ENCODE data around the gene SLC6A9.
A peak's percentile ranks its signal among the peaks of the same experiment; 100 is the strongest.

Gene SLC6A9

DNA sequence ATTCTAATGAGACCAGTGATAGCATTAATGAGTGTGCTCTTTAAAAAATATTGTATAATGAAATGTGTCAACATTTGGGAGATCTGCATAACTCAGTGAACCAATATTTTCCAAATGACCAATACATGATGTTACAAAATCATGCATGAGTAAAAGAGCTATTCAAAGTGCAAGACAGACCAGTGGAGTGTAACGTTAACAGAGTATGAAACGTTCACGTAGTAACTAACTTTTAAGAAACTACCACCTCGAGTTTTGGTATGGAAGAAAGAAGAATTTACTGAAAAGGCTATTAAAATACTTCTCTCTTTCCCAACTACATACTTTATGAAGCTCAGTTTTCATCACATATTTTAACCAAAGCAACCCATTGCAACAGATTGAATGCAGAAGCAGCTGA, 9.6 kb upstream of the SLC6A9 start:
- Mint-ChIP-seq H3K4me3 (no peak overlapping the region), H3K9me3 (no peaks in the 10 kb centered on the region), H3K27ac (no peak overlapping the region), H3K36me3 (ENCODE audit: low read depth) (no peaks in the 10 kb centered on the region), H3K27me3 (peaks cover 4% of the 10 kb centered on the region), H3K4me1 (ENCODE audit: low read depth) (peaks cover 5% of the 10 kb centered on the region)
- intact Hi-C loops (cut with micrococcal nuclease), result no loop called here

DNA sequence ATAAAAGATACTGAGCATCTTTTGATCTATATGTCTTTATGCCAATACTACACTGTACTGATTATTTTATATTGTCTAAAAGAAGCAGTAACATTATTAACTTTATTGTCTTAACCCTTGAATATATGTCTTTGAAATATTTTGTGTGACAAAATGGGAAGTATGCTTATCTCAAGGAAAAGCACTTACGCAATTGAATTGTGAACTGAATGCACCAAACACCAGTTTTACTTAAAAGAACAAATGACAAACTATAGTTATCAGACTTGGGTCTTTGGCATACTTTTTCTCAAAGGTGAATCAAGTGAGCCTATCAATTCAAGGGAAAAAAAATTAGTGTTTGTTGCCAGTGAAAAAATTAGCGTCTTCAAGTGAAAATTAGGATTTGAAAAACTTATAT, 9.2 kb upstream of the SLC6A9 start:
- H3K27me3 Mint-ChIP-seq, result peaks cover 4% of the 10 kb centered on the region
- no peak overlapping the region for H3K4me3 Mint-ChIP-seq
- H3K9me3 Mint-ChIP-seq, result no peaks in the 10 kb centered on the region
- H3K36me3 Mint-ChIP-seq (ENCODE audit: low read depth), result no peaks in the 10 kb centered on the region
- peaks cover 4% of the 10 kb centered on the region for H3K4me1 Mint-ChIP-seq (ENCODE audit: low read depth)
- H3K27ac Mint-ChIP-seq, result no peak overlapping the region
- intact Hi-C loops (cut with micrococcal nuclease), result no loop called here

DNA sequence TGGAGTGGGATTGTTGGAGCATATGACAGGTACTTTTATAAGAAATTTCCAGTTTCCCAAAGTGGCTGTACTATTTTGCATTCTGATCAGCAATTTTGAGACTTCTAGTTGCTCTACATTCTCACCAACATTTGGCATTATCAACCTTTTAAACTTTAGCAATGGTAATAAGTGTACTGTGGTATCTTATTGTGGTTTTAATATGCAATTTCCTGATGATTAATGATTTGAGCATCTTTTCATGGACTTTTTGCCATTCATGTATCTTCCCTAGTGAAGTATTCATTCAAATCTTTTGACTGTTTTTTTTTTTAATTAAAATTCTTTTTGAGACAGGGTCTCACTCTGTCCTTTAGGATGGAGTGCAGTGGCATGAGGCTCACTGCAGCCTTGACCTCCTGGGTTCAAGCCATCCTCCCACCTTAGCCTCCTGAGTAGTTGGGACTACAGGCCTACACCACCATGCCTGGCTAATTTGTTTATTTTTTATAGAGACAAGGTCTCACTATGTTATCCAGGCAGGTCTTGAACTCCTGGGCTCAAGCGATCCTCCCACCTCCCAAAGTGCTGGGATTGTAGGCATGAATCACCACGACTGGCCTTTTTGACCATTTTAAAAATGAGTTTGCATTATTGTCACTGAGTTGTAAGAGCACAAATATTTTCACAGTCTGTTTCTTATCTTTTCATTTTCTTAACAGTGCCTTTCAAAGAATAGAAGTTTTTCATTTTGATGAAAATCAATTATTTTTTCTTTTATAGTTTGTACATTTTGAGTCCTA, 7.8 kb upstream of the SLC6A9 start:
- Mint-ChIP-seq H3K27me3 (peaks cover 3% of the 10 kb centered on the region), H3K27ac (no peak overlapping the region), H3K4me1 (ENCODE audit: low read depth) (no peaks in the 10 kb centered on the region), H3K36me3 (ENCODE audit: low read depth) (no peaks in the 10 kb centered on the region), H3K9me3 (no peaks in the 10 kb centered on the region), H3K4me3 (no peak overlapping the region)
- intact Hi-C loops (cut with micrococcal nuclease), result loop anchor here (5.0 to 10.0 kb wide), 2 partner anchors 94 to 512 kb away; partner anchors contain the start of gene IPO13

DNA sequence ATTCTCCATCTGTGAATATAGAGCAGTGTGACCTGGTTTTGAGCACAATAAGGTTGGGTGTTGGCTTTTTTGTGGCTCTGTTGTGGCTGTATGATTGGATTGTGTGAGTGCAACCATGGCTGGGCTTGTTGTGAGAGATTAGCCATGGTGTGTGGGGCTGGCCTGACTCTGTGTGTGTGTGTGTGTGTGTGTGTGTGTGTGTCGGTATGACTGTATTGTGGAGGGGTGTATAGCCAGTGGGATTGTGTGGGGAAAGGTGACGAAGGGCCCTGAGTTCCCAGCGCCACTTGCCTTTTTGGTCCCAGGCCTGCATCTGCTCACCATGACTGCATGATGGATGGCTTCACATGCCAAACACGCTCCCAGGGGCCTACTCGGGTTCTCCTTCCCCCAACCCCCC, 5.9 kb upstream of the SLC6A9 start:
- H3K4me1 Mint-ChIP-seq (ENCODE audit: low read depth), result no peaks in the 10 kb centered on the region
- H3K36me3 Mint-ChIP-seq (ENCODE audit: low read depth), result no peaks in the 10 kb centered on the region
- H3K27ac Mint-ChIP-seq, result no peak overlapping the region
- intact Hi-C loops (cut with micrococcal nuclease), result loop anchor here (5.0 to 10.0 kb wide), 2 partner anchors 92 to 510 kb away; partner anchors contain the start of gene IPO13
- no peaks in the 10 kb centered on the region for H3K9me3 Mint-ChIP-seq
- peaks cover 11% of the 10 kb centered on the region for H3K27me3 Mint-ChIP-seq
- no peak overlapping the region for H3K4me3 Mint-ChIP-seq

DNA sequence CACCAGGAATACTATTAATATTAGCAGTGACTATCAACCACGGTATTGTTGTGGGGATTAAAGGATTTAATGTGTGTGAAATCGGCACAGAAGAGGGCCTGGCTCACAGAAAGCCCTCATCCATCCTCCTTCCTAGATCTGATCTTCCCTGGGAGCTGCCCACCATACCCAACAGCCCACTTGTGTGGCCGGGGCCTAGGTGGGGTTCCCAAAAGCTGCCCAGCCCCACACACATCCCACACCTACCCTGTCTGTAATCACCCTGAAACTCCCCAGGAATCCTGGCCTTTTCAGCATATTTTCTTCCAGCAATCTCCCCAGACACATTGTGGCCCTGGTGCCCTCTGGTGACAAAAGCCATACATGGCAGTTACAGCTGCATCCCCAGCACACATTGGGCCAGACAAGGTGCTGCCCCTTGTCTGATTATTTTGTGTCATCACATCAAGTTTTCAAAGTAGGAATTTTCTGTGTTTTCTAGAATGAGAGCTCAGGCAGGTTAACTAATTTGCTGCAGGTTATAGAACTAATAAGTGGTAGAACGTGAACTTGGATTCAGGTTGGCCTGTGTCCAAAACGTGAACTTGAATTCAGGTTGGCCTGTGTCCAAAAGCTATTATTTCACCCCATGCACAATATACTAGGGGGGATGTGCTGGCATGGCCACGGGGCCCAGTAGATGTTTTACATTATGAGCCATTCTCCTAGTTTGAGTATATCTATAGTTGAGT, 5.3 kb upstream of the SLC6A9 start:
- Mint-ChIP-seq H3K9me3 (no peaks in the 10 kb centered on the region), H3K36me3 (ENCODE audit: low read depth) (no peaks in the 10 kb centered on the region), H3K4me1 (ENCODE audit: low read depth) (peaks cover 3% of the 10 kb centered on the region), H3K27me3 (peaks cover 17% of the 10 kb centered on the region), H3K4me3 (no peak overlapping the region), H3K27ac (no peak overlapping the region)
- intact Hi-C loops (cut with micrococcal nuclease), result loop anchor here (1.0 to 10.0 kb wide), 4 partner anchors 31 to 509 kb away; partner anchors contain the start of gene IPO13

DNA sequence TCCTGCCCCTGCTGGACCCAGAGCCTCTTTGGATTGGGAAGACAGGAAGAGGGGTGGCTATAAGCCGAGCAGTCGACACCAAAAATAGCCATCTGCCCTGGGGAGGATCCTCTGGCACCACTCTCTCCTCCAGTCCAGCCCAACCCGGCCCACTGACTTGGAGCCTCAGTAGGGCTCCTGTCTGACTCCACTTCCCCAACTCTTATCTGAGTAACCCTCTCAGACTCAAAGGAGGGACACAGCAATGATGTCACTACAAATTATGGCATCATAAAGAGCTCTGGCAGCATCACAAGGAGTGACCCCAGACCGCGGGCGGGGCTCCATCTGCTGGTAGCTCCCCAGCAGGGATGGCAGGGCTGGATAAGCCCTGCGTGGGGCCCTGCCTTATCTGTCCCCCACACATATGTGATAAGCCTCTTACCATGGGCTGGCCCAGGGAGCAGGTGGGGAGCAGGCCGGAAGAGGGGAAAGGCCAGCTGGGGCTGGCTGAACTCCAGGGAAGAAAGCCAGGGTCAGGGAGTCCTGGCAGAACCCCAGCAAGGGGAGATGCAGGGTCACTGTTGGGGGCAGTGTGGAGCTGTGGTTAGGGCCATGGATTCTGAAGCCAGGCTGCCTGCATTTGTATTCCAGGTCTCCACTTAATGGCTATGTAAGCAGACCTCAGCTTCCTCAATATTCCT, 4.6 kb upstream of the SLC6A9 start:
- Mint-ChIP-seq H3K27ac (peak overlapping the region; percentile 43), H3K4me3 (no peak overlapping the region), H3K9me3 (no peaks in the 10 kb centered on the region), H3K27me3 (peaks cover 24% of the 10 kb centered on the region), H3K4me1 (ENCODE audit: low read depth) (peaks cover 10% of the 10 kb centered on the region), H3K36me3 (ENCODE audit: low read depth) (no peaks in the 10 kb centered on the region)
- intact Hi-C loops (cut with micrococcal nuclease), result loop anchor here (1.0 to 10.0 kb wide), 4 partner anchors 31 to 509 kb away; partner anchors contain the start of gene IPO13

DNA sequence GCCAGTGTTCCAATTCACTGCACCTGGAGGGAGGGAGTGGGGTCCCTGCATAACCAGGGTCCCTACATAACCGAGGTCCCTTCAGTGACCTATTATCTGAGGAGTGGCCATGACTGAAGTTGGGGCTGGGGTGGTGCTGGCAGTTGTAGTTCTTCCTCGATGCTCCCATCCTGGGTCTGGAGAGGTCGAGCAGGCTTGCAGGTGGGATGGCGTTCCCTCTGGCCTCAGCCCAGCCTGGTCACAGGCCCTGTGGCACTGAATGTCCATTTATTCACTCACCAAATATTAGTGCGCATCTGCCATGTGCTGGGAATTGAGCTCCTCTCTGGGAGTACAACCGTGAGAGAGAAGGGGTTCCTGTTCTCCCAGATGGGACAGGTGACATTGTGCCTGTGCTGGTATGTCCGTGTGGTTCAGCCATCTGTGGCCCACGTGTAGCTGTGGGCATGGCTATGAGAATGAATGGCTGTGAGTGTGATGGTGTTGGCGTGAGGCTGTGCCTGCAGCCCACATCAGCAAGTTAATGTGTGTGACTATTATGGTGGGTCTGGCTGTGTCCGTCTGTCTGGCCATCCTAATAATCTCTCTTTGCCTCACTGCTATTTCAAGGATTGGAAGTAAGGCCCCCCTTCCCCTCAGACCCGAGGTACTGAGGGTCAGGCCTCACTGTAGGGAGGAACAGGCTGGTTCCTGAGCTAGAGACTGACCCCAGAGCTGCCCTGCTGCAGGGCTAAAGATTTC, 3.9 kb upstream of the SLC6A9 start:
- peak overlapping the region; percentile 43 for H3K27ac Mint-ChIP-seq
- peaks cover 10% of the 10 kb centered on the region for H3K4me1 Mint-ChIP-seq (ENCODE audit: low read depth)
- H3K27me3 Mint-ChIP-seq, result peaks cover 29% of the 10 kb centered on the region
- intact Hi-C loops (cut with micrococcal nuclease), result loop anchor here (5.0 to 10.0 kb wide), 2 partner anchors 90 to 508 kb away; partner anchors contain the start of gene IPO13
- H3K4me3 Mint-ChIP-seq, result no peak overlapping the region
- no peaks in the 10 kb centered on the region for H3K9me3 Mint-ChIP-seq
- H3K36me3 Mint-ChIP-seq (ENCODE audit: low read depth), result no peaks in the 10 kb centered on the region

DNA sequence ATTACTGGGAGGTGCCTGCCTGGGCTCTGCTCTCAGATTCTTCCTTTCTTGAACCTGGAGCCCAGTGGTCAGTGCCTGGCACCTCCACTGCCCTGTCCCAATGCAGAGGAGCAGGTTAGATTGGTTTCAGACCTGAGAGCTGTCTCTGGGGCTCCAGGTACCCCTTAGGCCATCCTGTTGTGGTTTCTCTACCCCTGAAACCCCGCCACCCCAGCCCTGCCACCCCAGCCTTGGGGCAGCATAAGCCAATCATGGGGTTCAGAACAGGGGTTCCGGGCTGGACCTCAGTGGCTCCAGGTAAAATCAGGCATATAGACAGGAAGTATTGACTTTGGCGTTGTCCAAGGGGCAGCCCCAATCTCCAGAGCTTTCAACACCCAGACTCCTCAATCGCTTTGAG, 3.2 kb upstream of the SLC6A9 start:
- intact Hi-C loops (cut with micrococcal nuclease), result loop anchor here (10.0 kb wide), 1 partner anchor 90 kb away; the partner anchor contains the start of gene IPO13
- Mint-ChIP-seq H3K36me3 (ENCODE audit: low read depth) (peaks cover 4% of the 10 kb centered on the region), H3K4me1 (ENCODE audit: low read depth) (peaks cover 16% of the 10 kb centered on the region), H3K27ac (no peak overlapping the region), H3K4me3 (no peak overlapping the region), H3K9me3 (no peaks in the 10 kb centered on the region), H3K27me3 (peaks cover 32% of the 10 kb centered on the region)

DNA sequence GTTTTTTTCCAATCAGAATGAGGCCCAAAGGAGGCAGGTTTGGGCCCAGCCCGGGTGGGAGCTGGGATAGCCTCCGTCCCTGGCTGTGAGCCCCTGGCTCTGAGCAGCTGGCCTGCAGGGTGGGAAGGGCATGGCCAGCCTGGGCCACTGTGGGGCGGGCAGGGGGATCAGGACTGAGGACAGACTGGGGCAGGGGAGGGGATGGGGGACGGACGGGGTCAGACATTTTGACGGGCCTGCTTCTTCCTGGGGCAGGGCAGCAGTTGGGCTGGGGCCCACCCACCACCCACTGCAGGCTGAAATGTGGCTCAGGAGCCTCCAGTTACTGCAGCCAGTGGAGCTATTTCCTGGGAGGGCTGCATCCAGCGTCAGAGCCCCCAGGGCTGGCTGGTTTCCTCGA, 2.5 kb upstream of the SLC6A9 start:
- H3K27ac Mint-ChIP-seq, result no peak overlapping the region
- H3K4me1 Mint-ChIP-seq (ENCODE audit: low read depth), result peaks cover 23% of the 10 kb centered on the region
- intact Hi-C loops (cut with micrococcal nuclease), result loop anchor here (10.0 kb wide), 1 partner anchor 89 kb away; the partner anchor contains the start of gene IPO13
- peaks cover 4% of the 10 kb centered on the region for H3K36me3 Mint-ChIP-seq (ENCODE audit: low read depth)
- peaks cover 35% of the 10 kb centered on the region for H3K27me3 Mint-ChIP-seq
- no peak overlapping the region for H3K4me3 Mint-ChIP-seq
- no peaks in the 10 kb centered on the region for H3K9me3 Mint-ChIP-seq

DNA sequence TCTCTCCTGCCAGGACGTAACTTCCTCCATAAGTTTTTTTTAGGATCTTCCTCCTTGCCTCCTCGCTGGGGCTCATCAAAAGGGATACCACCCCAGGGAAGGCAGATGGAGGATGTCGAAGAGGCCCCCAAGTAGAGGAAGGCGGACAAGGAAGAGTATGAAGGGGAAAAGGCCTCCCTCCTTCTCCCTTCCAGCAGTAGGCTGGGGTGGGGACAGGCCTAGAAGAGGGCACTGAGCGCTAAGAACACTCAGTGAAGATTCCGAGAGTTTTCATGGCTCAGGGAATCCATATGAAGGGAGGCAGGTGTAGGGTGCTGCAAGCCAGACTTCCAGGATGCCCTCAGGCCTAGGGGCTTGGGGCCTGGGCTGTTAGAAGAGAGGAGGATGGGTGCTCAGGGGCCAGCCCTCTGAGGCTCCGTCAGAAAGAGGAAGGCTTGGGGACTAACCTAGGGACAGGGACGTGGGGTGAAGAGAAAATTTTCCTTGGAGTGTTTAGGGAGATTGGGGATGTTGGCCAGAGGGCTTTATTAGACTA, 1.8 kb upstream of the SLC6A9 start:
- no peak overlapping the region for H3K27ac Mint-ChIP-seq
- H3K4me1 Mint-ChIP-seq (ENCODE audit: low read depth), result peaks cover 30% of the 10 kb centered on the region
- H3K4me3 Mint-ChIP-seq, result no peak overlapping the region
- intact Hi-C loops (cut with micrococcal nuclease), result loop anchor here (10.0 kb wide), 1 partner anchor 88 kb away; the partner anchor contains the start of gene IPO13
- H3K27me3 Mint-ChIP-seq, result peaks cover 41% of the 10 kb centered on the region
- peaks cover 4% of the 10 kb centered on the region for H3K36me3 Mint-ChIP-seq (ENCODE audit: low read depth)
- no peaks in the 10 kb centered on the region for H3K9me3 Mint-ChIP-seq

DNA sequence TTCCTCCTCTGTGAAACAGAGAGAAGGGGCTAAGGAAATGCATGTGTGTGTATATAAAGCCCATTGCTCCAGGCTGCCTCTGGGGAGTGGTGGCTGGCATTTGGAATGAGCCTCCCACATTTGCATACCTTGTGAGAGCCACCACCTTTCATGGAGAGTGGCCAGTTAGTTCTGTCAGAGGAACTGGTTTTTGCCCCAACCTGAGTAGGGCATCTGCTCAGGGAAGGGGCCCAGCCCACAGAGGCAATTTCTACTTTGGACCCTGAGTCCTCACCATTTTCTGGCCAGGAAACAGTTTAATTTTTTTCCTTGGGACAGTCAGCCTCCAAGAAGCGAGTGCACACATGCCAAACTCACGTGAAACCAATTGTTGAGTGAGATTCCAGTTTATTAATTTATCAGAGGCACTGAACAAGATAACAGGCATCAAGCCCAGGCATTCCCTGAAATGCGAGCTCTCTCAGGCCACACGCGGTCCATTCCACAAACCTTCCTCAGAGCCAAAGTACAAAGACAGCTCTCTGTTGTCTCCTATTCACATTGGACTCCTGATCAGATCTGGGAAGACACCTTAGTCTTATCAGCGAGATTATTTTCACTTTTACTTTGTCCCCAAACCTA, 1.0 kb upstream of the SLC6A9 start:
- H3K27me3 Mint-ChIP-seq, result peaks cover 44% of the 10 kb centered on the region
- H3K4me1 Mint-ChIP-seq (ENCODE audit: low read depth), result peaks cover 34% of the 10 kb centered on the region
- H3K4me3 Mint-ChIP-seq, result no peak overlapping the region
- no peaks in the 10 kb centered on the region for H3K9me3 Mint-ChIP-seq
- intact Hi-C loops (cut with micrococcal nuclease), result loop anchor here (10.0 kb wide), 1 partner anchor 87 kb away; the partner anchor contains the start of gene IPO13
- H3K36me3 Mint-ChIP-seq (ENCODE audit: low read depth), result peaks cover 4% of the 10 kb centered on the region
- H3K27ac Mint-ChIP-seq, result no peak overlapping the region

DNA sequence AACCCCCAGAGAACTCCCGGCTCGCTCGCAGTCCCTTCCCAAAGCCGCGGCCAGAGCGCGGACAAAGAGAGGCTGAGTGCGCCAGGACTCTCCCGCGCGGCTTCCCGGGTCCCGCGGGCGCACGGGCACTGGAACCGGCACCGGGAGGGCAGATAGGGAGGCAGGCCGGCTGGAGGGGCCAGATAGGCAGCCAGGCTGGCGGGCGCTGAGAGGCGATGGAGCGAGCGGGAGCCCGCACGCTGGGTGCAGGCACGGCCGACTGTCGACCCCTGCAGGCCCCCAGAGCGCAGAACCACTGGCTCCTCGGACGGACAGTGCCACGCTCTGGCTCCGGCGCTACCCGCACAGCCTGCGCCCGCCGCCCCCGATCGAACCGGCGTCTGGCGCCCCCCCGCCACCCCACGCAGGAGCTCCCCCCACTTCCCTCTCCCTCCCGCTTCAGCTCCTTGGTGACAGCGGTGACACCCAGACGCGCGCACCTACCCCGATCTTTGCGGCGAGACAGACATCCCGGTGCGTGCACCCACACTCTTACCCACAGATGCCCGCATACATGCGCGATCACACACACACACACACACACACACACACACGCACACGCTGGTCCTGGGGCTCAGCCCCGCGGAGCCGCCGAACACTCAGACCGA, 534 bp downstream of the SLC6A9 start:
- Mint-ChIP-seq H3K9me3 (no peaks in the 10 kb centered on the region), H3K4me3 (peak overlapping the region; percentile 78), H3K4me1 (ENCODE audit: low read depth) (peaks cover 34% of the 10 kb centered on the region), H3K27ac (peak overlapping the region; percentile 83), H3K27me3 (peaks cover 44% of the 10 kb centered on the region), H3K36me3 (ENCODE audit: low read depth) (peaks cover 4% of the 10 kb centered on the region)
- intact Hi-C loops (cut with micrococcal nuclease), result loop anchor here (10.0 kb wide), 1 partner anchor 86 kb away; the partner anchor contains the start of gene IPO13
